RWPE2 (cell line): ENCODE data around the gene PSMC5.

ENCODE experiments used
- ATAC-seq: fragments of 200-7000 bp; cut with Tn5 transposase; 3 replicates; pipeline ENCODE4 v1.9.1; 2021; ENCODE audit warnings: low read depth
- DNase-seq: peaks from one replicate; pipeline ENCODE4 v3.0.0-alpha.2; 2020; ENCODE audit warnings: low spot score
- H3K27ac ChIP-seq: fragments of 450-650 bp; 2 replicates; pipeline ENCODE4 v1.5.1; 2017; ENCODE audit warnings: mild to moderate bottlenecking; ENCODE audit not compliant: poor library complexity, severe bottlenecking
- H3K27me3 ChIP-seq: fragments of 250-450 bp; sonication (Bioruptor Pico); 2 replicates; pipeline ENCODE4 v1.5.1; 2021; ENCODE audit warnings: mild to moderate bottlenecking, moderate library complexity; ENCODE audit not compliant: insufficient read depth, poor library complexity, severe bottlenecking
- H3K36me3 ChIP-seq: fragments of 250-450 bp; sonication (Bioruptor Pico); 2 replicates; pipeline ENCODE4 v1.5.1; 2020; ENCODE audit warnings: low read depth, mild to moderate bottlenecking, moderate library complexity
- H3K4me1 ChIP-seq: fragments of 250-450 bp; sonication (Bioruptor Pico); 2 replicates; pipeline ENCODE4 v1.5.1; 2021; ENCODE audit warnings: mild to moderate bottlenecking, moderate library complexity; ENCODE audit not compliant: insufficient read depth, poor library complexity, severe bottlenecking
- H3K4me3 ChIP-seq: fragments of 250-450 bp; sonication (Bioruptor Pico); 2 replicates; pipeline ENCODE4 v1.5.1; 2021; ENCODE audit warnings: mild to moderate bottlenecking, moderate library complexity; ENCODE audit not compliant: severe bottlenecking
- H3K9me3 ChIP-seq: fragments of 250-450 bp; sonication (Bioruptor Pico); 2 replicates; pipeline ENCODE4 v1.5.1; 2021; ENCODE audit warnings: mild to moderate bottlenecking, moderate library complexity; ENCODE audit not compliant: severe bottlenecking
- CTCF ChIP-seq: fragments of 450-650 bp; IDR thresholded peaks from one replicate; pipeline ENCODE4 v1.5.1; 2017; ENCODE audit warnings: mild to moderate bottlenecking, moderate library complexity; ENCODE audit not compliant: poor library complexity, severe bottlenecking

PSMC5 gene

GRCh38 chr17:63833026-63833740 is 6.0 kb downstream of the PSMC5 start:
- Histone ChIP-seq H3K36me3 (peaks cover 86% of the 10 kb centered on the region), H3K4me1 (peaks cover 8% of the 10 kb centered on the region), H3K27ac (no peak overlapping the region), H3K9me3 (no peaks in the 10 kb centered on the region), H3K4me3 (no peak overlapping the region), H3K27me3 (no peaks in the 10 kb centered on the region)
- ATAC-seq (no peak), DNase-seq (no peak)
- no peak for TF ChIP-seq CTCF

DNA sequence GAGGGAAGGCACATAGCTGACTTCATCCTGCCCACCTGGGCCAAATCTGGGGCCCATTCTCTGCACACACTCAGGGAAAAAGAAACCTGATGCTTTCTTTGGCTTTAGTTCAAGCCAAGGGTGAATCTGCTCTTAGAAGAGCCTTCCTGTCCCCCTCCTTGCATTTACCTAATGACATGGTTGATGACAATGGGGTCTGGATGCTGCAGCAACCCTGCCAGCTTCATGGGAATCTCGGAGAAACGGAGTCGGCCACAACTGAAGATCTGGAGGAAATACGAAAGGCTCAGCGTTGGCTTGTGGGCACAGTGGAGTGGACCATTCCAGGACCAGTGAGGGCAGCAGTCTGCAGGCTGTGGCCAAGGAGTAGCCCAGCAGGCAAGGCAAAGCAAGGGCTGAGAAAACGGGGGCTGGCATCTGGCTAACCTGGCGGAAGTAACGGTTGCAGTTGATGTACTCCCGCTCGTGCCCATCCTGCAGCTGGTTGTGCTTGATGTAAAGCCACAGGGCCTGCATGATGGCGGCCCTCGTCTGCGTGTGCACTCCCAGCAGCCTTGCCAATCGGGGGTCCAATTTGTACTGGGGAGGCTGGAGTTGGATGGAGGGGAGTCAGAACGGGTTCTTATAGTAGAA is 6.6 kb downstream of the PSMC5 start:
- no peak for ATAC-seq
- TF ChIP-seq CTCF = no peak
- Histone ChIP-seq H3K4me3 (no peak overlapping the region), H3K27me3 (no peaks in the 10 kb centered on the region), H3K27ac (no peak overlapping the region), H3K36me3 (peaks cover 79% of the 10 kb centered on the region), H3K4me1 (peaks cover 9% of the 10 kb centered on the region), H3K9me3 (no peaks in the 10 kb centered on the region)
- DNase-seq = no peak

GRCh38 chr17:63834431-63835166 is 7.4 kb downstream of the PSMC5 start:
- H3K4me1 ChIP-seq = peaks cover 15% of the 10 kb centered on the region
- H3K4me3 ChIP-seq = no peak overlapping the region
- peak overlapping the region; percentile 23 for H3K27ac ChIP-seq
- no peak for DNase-seq
- H3K9me3 ChIP-seq = no peaks in the 10 kb centered on the region
- peak; percentile 63 for TF ChIP-seq CTCF
- H3K36me3 ChIP-seq = peaks cover 72% of the 10 kb centered on the region
- no peaks in the 10 kb centered on the region for H3K27me3 ChIP-seq
- ATAC-seq = peak; percentile 60

DNA sequence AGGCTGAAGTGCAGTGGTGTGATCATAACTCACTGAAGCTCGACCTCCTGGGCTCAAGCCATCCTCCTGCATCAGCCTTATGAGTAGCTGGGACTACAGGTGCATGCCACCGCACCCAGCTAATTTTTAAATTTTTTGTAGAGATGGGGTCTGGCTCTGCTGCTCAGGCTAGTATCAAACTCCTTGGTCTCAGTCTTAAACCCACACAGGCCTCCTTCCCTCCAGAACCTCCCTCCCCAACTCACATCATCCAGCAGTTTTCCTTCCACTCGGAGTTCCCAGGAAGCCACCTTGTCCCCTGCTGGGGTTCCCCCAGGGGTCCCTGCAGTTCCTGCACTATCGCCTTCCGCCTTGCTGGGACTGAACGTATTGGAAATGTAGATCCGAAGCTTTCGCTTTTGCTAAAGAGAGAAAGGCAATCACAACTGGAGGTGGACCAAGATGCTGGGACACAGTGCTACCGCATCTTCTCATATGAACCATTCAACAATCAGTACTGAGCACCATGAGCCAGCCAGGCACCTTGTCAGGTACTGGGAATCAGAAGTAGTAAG is 8.0 kb downstream of the PSMC5 start:
- DNase-seq = no peak
- Histone ChIP-seq H3K4me3 (no peak overlapping the region), H3K27me3 (no peaks in the 10 kb centered on the region), H3K27ac (no peak overlapping the region), H3K9me3 (no peaks in the 10 kb centered on the region), H3K4me1 (peaks cover 19% of the 10 kb centered on the region), H3K36me3 (peaks cover 65% of the 10 kb centered on the region)
- peak; percentile 33 for TF ChIP-seq CTCF
- ATAC-seq = no peak
